Stimulated activated CD4-positive, alpha-beta T cell treated with anti-CD3 and anti-CD28 coated beads, Interleukin-1b, Interleukin-23, amount 100 ng/mL, for 48 hours (primary cell): ENCODE data around the gene ABHD1.
"Not testable (repeated sequence)": the region's sequence is repeated elsewhere in the genome, so short reads cannot be mapped to it uniquely, and the experiment has no call there.

Experiments used
- DNase-seq: peaks from one replicate; pipeline ENCODE4 v3.0.0-alpha.2; 2020

Gene ABHD1

DNA sequence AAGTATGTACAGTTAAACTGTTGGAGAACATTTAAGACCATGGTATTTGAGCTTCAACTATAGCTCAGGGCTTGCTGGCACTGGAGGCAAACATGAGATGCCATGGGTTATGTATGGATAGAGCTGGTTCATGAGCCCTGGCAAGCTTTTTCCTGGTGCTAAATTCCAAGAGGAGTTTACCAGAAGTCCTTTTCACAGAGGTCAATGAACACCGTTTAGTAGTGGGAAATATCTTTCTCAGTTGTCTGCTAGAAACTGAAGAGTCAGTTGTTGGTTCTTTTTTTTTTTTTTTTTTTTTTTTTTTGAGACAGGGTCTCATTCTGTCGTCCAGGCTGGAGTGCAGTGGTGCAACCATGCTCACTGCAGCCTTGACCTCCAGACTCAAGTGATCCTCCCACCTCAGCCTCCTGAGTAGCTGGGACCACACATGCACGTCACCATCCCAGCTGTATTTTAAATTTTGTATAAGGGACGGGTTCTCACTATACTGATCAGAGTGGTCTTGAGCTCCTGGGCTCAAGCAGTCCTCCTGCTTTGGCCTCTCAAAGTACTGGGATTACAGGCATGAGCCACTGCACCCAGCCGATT is 35.7 kb upstream of the ABHD1 start:
- DNase-seq: no peak

DNA sequence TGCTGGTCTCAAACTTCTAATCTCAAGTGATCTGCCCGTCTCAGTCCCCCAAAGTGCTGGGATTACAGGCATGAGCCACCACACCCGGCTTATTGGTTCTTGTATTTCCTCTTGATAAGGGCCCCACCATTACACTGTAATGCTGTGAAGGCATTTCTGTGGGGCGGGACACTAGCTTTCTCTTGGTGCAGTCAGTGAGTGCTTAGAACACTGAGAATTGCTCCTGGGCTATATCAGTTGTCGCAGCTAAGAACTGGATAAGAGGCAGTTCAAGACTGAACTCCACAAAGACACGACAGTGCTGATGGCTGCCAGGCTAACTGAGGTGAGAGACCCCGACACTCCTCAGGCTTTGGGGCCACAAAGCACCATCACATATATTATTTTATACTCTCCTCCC is 35.0 kb upstream of the ABHD1 start:
- no peak for DNase-seq

DNA sequence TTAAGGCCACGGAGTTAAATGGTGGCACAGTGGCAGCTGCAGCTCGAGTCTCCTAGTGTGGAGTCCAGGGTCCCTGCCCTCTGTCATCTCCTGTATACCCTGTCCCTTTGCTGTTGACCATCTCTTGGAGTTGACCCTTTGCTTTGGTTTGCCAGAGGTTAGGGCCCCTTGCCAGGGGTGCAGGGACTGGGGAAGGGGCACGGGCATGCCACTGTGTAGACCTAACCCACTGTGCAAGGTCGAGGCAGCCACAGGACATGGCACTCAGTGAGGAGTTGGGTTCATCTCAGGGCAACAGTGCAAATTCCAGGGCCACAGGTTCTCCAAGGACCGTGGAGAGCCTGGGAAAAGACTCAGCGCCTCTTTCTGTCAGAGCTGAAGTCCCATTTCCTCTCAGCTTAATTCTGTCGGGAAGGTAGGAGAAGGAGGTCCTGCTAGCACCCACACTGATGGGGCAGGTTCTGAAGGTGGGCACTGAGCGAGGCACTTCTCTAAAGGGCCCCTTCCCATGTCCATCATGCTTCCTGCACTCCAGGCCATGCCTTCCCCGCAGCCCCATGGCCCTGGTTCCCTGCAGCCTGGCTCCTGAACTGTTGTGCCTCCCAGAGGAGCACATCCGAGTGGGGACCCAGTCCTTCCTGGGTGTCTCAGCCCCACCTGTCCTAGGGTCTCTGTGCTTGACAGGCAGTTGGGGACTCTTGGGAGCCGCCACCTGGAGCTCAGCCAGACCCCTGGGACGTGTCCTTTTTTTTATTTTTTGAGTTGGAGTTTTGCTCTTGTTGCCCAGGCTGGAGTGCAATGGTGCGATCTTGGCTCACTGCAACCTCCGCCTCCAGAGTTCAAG is 34.3 kb upstream of the ABHD1 start:
- no peak for DNase-seq

DNA sequence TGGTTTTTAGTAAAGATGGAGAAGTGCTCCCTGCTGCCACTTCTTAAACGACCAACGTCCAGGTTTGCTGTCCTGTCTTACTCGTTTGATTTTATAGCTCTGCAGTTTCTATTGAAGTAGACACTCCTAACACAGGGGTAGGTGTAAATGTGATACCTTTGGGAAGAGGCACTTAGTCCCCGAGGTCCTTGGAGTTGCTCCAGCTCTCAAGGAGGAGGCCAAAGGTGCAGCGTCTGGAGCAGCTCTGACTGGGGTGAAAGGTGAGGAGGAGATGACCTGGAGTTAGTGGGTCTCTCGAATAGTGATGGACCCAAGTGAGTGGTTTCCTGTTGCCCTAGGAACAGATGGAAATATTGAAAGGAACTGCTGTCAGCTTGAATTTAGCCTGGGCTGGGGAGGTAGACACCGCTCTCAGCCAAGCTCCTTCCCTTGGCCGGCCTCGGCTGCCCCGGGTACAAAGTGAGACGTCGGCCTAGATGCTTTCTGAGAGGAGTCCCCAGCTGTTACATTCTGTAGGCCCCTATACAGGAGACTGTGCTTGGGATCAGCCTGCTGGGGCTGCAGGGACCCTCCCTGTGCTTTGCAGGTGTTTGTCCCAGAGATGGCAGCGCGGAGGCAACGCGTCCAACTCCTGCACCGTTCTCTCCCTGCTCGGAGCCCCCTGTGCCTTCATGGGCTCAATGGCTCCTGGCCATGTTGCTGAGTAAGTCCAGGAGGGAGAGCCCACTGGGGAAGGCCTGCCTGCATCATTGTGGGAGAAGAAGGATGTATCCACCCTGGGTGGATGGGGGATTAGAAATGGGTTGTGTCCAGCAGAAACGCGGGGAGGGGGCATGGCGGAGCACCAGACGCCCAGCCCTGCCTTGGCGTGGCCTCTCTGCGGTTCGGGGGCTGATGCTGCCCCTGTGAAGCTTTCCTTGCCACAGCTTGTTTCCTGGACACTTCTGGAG is 31.6 kb upstream of the ABHD1 start:
- DNase-seq: no peak

DNA sequence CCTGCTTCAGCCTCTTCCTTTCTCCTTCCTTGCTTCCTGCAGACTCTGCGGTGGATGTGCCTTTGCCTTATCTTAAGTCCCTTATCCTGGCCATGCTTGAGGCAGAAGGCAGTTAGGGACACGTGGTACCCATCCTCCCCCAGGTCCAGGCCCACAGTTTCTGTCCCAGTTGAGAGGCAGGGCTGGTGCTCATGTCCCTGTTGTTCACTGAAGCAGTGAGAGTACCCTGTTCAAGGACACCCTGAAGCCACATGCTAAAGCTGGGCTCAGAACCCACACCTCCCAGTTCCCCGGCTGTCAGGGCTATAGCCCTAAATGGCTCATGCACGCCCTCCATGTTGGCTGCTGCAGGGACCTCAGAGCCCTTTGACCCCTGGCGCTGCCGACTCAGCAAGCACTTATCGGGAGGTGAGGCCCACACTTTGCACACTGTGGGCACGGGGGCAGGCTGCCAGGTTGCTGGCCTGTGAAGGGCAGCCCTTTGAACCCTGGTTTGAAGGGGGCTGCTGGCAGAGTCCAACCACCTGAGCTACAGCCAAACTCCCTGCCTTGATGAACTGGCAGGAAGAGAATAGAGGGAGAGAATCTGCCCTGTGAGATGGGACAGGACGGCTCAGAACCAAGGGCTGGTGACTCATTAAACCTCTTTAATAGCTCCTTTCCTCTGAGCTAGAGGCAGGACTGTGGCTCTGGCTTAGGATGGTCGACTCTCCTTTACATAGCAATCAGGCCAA is 30.8 kb upstream of the ABHD1 start:
- no peak for DNase-seq

DNA sequence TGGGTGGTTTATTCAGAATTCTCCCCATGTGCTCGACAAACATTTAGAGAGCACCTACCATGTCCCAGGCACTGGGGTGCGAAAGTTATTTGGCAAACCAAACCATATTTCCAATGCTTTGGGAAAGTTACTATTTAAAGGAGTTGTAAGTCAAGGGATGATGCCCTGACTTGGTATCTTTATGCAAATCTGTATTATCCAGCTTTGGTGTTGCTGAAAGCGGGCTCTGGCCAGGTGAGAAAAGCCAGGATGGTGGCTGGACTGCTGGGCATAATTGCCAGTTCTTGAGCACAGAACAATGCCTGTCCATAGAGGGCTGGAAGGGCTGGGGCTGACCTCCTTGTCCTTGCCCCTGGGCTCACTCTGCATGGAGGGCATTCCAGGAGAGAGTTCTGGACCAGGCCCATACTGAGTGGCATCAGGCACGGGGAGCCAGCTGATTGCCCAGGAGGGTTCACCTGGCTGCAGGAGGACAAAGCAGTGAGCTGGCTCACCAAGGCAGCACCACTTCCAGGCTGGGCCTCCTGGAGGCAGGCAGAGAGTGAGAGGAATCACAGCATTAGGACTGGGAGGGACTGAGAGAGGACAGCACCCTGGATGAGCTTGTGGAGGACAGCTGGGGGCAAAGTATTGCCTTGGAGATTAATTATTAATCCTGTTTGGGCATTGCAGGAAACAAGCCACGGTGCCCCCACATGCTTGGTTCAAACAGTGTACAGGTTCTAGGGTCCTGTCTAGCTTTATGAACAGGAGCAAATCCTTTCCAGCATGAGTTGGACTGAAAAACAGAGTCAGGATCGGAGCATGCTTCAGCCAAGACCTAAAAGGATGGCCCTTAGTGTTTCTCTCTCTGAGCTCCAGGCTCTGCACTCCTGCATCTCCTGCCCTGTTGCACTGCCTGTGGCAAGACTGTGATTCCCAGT is 29.9 kb upstream of the ABHD1 start:
- DNase-seq: no peak

DNA sequence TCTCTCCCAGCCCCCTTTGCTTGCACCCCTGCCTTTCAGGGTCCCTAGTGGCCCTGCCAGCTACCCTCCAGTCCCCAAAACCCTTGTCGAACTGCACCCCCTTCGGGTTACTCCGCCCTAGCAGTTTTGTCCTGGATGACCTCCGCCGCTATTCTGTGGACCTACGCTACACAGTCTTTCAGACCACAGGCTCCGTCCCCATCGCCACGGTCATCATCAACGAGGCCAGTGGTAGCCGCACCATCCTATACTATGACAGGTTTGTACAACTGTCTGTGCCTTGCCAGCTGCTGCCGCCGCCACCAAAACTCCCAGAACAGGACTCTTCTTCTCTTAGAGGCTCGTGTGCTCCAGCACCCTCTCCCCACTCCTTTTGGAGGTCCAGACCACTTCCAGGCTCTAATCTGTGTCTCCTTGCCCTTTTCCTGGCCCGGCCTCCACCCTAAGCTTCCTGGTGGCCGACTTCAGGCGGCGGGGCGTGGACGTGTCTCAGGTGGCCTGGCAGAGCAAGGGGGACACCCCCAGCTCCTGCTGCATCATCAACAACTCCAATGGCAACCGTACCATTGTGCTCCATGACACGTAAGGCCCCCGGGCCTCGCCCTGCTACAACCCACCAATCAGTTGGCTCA is 29.1 kb upstream of the ABHD1 start:
- no peak for DNase-seq

DNA sequence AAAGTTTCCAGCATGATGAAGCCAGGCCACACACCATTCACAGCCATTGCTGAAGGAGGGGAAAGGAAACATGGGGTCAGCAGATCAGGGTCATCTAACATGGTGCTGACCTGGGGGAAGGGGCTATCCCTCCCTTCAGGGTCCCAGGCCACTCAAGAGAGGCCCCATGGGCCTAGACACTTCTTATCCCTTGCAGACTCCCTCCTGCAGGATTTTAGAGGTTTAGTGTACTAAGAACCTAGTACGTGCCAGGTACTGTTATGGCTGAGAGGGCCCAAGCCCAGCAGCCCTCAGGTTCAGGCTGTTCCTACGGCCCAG is 28.2 kb upstream of the ABHD1 start:
- no peak for DNase-seq

DNA sequence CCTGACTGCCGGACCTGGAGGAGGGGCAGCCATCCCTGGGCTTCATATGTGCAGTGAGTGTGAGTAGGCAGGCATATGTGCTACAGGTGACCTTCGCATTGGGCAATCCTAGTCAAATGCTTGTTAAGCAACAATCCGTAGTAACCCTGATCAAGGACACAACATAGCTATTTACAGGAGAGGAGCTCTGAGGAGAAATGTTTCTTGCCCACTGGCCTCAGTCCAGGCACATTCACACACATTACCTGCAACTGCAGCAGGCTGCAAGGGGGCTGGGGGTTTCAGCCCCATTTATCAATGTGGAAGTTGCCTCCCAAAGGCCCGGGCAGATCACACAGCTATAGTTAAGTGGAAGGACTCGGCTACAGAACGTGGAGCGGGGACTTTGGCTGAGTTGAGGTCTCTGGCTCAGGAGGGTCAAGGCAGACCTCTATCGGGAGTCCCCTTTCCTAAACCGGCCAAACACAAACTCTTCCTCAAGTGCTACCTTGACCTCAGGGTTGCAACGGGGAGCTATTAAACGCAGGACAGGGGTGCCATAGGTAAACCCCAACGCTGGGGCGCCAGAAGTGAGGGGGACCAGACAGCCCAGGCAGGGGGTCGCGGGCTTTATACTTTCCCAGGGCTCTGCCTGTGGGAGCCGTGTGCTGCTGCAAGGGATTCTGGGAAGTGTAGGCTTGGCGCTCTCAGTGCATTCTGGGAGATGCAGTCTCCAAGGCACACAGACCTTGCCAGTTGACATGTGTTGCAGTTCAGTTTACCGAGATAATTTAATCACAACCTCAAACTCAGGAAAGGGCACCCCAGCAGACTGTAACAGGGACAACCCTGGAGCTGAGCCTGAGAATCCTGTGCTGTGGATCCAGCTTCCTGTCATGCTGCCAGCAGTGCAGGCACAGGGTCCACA is 27.6 kb upstream of the ABHD1 start:
- peak; percentile 36 for DNase-seq

DNA sequence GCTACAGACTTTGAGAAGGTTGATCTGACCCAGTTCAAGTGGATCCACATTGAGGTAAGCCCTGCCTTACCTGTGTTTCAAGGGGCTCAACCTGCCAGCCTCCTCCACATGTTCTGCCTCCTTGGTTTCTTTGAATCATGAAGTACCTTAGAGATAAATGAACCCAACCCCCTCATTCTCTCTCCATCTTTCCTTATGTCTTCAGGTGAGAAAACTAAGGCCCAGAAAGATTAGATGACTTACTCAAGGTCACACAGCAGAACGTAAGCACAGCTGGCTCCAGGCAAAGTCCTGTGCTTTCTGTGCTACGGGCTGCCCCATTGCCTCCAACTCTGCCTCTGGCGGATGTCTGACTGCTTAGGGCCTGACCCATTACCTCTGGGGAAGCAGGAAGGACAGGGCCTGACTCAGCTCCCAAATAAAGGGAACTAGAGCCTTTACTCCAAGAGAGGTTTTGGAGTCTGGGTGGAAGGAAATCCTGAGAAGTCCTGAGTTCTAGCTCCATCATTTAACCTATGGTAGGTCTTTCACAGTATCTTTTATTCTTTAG is 26.8 kb upstream of the ABHD1 start:
- DNase-seq: no peak

DNA sequence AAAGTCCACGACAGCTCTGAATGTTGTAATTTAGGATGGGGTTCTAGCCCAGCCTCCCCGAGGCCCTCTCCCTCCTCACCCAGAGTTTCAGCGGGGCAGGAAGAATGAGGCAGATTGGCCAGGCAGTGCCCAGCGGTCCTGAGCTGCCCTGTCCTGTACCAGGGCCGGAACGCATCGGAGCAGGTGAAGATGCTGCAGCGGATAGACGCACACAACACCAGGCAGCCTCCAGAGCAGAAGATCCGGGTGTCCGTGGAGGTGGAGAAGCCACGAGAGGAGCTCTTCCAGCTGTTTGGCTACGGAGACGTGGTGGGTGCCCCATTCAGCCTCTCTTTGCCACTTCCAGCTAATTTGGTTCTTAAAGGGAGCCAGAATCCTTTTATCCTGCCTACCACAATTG is 26.3 kb upstream of the ABHD1 start:
- no peak for DNase-seq

DNA sequence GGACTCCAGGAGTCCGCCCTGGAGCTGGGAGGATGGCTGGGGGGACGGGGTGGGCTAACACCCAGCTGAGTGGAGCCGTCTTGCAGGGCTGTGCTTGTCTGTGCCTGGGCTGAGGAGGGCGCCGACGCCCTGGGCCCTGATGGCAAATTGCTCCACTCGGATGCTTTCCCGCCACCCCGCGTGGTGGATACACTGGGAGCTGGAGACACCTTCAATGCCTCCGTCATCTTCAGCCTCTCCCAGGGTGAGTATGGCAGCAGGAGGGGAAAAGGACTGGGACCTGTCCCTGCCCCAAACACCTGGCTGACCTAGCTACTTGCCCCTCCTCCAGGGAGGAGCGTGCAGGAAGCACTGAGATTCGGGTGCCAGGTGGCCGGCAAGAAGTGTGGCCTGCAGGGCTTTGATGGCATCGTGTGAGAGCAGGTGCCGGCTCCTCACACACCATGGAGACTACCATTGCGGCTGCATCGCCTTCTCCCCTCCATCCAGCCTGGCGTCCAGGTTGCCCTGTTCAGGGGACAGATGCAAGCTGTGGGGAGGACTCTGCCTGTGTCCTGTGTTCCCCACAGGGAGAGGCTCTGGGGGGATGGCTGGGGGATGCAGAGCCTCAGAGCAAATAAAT is 24.2 kb upstream of the ABHD1 start:
- no peak for DNase-seq

DNA sequence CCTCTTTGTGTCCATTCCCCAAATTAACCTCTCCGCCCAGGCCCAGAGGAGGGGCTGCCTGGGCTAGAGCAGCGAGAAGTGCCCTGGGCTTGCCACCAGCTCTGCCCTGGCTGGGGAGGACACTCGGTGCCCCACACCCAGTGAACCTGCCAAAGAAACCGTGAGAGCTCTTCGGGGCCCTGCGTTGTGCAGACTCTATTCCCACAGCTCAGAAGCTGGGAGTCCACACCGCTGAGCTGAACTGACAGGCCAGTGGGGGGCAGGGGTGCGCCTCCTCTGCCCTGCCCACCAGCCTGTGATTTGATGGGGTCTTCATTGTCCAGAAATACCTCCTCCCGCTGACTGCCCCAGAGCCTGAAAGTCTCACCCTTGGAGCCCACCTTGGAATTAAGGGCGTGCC is 23.6 kb upstream of the ABHD1 start:
- DNase-seq: no peak

DNA sequence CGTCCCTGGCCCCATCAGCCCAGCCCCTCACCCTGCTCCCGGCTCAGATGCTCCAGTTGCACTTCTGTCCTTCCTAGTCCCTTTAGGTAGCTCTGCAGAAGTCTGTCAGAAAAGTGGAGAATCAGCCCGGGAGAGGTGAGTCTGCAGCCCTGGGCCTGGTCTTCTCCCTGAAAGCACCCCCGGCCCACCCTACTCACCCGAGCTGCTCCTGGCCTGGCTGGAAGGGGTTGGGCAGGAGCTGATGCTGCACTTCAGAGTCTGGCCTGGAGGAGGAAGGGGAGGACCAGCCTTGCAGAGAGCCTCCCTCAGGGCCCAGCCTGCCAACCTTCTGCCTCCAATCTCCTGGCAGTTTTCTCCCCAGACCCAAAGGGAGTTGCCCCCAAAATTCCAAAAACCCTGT is 21.3 kb upstream of the ABHD1 start:
- no peak for DNase-seq

DNA sequence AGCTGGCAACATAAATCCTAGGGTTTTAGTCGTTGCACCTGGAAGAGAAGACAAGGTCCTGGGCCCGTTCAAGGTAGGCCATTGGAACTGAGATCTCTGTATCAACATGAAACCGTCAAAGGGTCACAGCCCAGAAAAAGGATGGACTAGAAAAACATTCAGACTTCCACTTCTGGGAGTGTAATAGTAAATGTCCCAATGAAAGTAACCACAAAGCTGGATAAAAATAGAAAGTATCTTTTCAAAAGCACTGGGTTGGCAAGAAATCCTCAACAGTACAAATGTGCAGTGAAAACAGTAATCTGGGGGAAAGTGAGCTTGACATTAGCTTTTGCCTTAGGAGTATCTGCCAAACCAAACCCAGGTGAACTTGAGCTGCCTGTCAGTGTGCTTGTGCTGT is 17.6 kb upstream of the ABHD1 start:
- DNase-seq: no peak

DNA sequence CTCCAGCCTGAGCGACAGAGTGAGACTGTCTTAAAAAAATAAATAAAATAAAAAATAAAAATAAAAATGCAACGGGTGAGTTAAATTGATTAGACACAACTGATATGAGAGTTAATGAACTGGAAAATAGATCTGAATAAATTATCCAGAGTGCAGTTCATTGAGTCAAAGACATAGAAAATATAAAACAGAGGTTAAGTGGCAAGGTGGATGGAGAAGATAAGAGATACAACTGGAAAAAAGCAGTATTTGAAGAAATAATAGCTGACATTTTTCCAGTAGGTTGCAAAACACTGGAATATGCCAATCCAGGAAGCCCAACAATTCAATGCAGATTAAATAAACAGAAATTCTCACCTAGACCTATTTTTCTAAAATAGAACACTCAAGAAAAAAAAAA is 15.4 kb upstream of the ABHD1 start:
- DNase-seq: no peak

DNA sequence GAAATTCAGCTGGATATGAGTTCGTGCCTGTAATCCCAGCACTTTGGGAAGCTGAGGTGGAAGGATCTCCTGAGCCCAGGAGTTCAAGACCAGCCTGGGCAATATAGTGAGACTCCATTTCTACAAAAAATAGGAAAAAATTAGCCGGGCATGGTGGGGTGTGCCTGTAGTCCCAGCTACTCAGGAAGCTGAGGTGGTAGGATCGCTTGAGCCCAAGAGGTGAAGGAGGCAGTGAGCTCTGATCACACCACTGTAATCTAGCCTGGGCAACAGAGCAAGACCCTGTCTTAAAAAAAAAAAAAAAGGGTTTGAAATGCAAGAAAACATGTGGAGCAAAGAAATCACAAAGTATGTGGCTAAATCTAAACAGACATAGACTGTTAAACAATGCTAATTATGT is 14.5 kb upstream of the ABHD1 start:
- no peak for DNase-seq

DNA sequence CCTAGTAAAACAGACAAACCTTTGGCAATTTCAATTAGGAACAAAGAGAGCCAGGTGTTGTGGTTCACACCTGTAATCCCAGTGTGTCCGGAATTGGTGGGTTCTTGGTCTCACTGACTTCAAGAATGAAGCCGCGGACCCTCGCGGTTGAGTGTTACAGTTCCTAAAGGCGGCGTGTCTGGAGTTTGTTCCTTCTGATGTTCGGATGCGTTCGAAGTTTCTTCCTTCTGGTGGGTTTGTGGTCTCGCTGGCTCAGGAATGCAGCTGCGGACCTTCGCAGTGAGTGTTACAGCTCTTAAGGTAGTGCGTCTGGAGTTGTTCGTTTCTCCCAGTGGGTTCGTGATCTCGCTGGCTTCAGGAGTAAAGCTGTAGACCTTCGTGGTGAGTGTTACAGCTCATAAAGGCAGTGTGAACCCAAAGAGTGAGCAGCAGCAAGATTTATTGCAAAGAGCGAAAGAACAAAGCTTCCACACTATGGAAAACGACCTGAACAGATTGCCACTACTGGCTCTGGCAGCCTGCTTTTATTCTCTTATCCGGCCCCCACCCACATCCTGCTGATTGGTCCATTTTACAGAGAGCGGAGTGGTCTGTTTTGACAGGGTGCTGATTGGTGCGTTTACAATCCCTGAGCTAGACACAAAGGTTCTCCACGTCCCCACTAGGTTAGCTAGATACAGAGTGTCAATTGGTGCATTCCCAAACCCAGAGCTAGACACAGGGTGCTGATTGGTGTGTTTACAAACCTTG is 12.8 kb upstream of the ABHD1 start:
- not testable (repeated sequence) for DNase-seq
